Measurements from ENCODE around the gene ZNF208.
"Not testable (repeated sequence)": the region's sequence is repeated elsewhere in the genome, so short reads cannot be mapped to it uniquely, and the experiment has no call there.

The ZNF208 gene

GRCh38 chr19:22010437-22011143 lies at the start of gene ZNF208:
Gene ZNF208 (minus strand): TSS chr19:22010943. CDS start chr19:22010794, 149 bp downstream.
- not testable (repeated sequence) for DNase-seq

GRCh38 chr19:22052644-22053013 lies 41.9 kb upstream of the ZNF208 start:
- peak in 1 of 4 experiments; percentile 4 for DNase-seq

- not testable (repeated sequence) for DNase-seq
These were observed 30.4 kb upstream of the ZNF208 start for GRCh38 chr19:22041151-22041550.

GRCh38 chr19:22030680-22031079 lies 19.9 kb upstream of the ZNF208 start:
- DNase-seq: no peak

- DNase-seq: no peak
These were observed 15.9 kb upstream of the ZNF208 start for GRCh38 chr19:22026687-22027086.

GRCh38 chr19:22025539-22025938 lies 14.8 kb upstream of the ZNF208 start:
- not testable (repeated sequence) for DNase-seq

GRCh38 chr19:21970466-21970865 lies 40.3 kb downstream of the ZNF208 start:
- DNase-seq: no peak

GRCh38 chr19:21947775-21948174 lies 63.0 kb downstream of the ZNF208 start:
- no peak for DNase-seq

- no peak for DNase-seq
These were observed 70.1 kb downstream of the ZNF208 start for GRCh38 chr19:21940684-21941083.

GRCh38 chr19:21934593-21934992 lies 76.2 kb downstream of the ZNF208 start:
- DNase-seq: no peak

GRCh38 chr19:21934131-21934530 lies 76.6 kb downstream of the ZNF208 start:
- no peak for DNase-seq

- DNase-seq: no peak
These were observed 88.5 kb downstream of the ZNF208 start for GRCh38 chr19:21922276-21922675.

- DNase-seq: no peak
These were observed 89.0 kb downstream of the ZNF208 start for GRCh38 chr19:21921691-21922180.

GRCh38 chr19:21915411-21915810 lies 95.3 kb downstream of the ZNF208 start:
- DNase-seq: no peak

- no peak for DNase-seq
These were observed 98.1 kb downstream of the ZNF208 start for GRCh38 chr19:21912654-21913053.

GRCh38 chr19:21910318-21910717 lies 100.4 kb downstream of the ZNF208 start:
- DNase-seq: no peak

- no peak for DNase-seq
These were observed 102.7 kb downstream of the ZNF208 start for GRCh38 chr19:21908066-21908465.

- no peak for DNase-seq
These were observed 103.2 kb downstream of the ZNF208 start for GRCh38 chr19:21907516-21907915.

GRCh38 chr19:21902571-21902970 lies 108.2 kb downstream of the ZNF208 start:
- DNase-seq: no peak

- DNase-seq: no peak
These were observed 108.9 kb downstream of the ZNF208 start for GRCh38 chr19:21901861-21902260.

- no peak for DNase-seq
These were observed 110.3 kb downstream of the ZNF208 start for GRCh38 chr19:21900401-21900800.

- no peak for DNase-seq
These were observed 119.7 kb downstream of the ZNF208 start for GRCh38 chr19:21891086-21891485.

GRCh38 chr19:21890017-21890416 lies 120.7 kb downstream of the ZNF208 start:
- peak in 1 of 4 experiments; percentile 2 for DNase-seq

GRCh38 chr19:21885516-21885915 lies 125.2 kb downstream of the ZNF208 start:
- DNase-seq: not testable (repeated sequence)

- not testable (repeated sequence) for DNase-seq
These were observed 126.0 kb downstream of the ZNF208 start for GRCh38 chr19:21884786-21885185.

Measured in activated CD4-positive, CD25-positive, alpha-beta regulatory T cell (primary cell).